Stimulated activated CD4-positive, alpha-beta T cell treated with anti-CD3 and anti-CD28 coated beads, Interleukin-12 subunit alpha, Interleukin-12 subunit beta, amount 100 ng/mL, for 48 hours (primary cell): ENCODE measurements around the gene PPM1N.

ENCODE experiments used
- DNase-seq, 3 donors: peaks; one replicate each; pipeline ENCODE4 v3.0.0-alpha.2; 2020; ENCODE audit warnings: low read depth in 2 of 3, low spot score in 1 of 3

The PPM1N gene

GRCh38 chr19:45528149-45528743 is 30.0 kb downstream of the PPM1N start:
- DNase-seq = no peak

DNA sequence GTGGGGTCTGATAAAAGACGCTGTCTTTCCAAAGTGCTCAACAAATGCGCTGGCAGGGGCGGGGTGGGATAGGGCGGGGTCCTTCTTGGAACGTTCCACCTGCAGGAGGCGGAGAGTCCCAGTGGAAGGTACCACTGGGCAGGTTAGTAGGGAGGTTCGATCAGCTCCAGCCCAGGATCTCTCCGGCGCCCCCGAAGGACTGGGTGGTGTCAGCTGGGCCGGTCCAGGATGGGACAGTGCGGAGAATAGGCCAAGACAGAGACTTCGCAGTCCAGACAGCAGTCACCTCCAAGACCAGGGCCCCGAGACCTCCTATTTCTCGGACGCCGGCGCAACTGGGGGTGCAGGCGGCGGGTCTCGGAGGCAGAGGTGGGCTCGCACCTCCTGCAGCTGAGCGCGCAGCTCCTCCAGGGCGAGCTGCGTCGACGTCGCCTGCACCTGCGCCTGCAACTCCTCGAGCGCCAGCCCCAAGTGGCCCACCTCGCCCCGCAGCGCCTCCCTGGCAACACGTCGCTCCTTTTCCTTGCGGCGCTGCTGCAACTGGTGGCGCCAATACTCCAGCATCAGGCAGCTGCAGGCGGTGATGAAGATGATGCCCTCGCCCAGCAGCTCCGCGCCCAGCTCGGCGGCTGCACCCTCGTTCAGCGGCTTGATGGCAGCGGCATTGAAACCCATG is 30.6 kb downstream of the PPM1N start:
- DNase-seq = no peak

- no peak for DNase-seq
Observed at GRCh38 chr19:45529420-45529785, 31.2 kb downstream of the PPM1N start.

- no peak for DNase-seq
Observed at GRCh38 chr19:45531349-45531748, 33.1 kb downstream of the PPM1N start.

GRCh38 chr19:45539459-45539858 is 41.2 kb downstream of the PPM1N start:
- DNase-seq = no peak

DNA sequence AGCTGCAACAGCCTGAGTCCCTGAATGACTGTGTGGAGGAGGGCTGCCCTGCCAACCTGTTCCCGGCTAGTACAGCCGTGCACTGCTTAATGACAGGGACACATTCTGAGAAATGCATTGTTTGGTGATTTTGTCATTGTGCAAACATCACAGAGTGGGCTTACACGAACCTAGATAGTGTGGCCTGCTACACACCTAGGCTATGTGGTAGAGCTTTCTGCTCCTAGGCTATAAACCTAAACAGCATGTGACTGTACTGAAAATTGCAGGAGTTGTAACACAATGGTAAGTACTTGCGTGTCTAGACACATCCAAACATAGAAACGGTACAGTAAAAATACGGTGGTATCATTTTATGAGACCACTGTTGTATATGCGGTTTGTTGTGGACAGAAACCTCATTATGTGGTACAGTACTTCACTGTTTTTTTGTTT is 44.0 kb downstream of the PPM1N start:
- no peak for DNase-seq

DNA sequence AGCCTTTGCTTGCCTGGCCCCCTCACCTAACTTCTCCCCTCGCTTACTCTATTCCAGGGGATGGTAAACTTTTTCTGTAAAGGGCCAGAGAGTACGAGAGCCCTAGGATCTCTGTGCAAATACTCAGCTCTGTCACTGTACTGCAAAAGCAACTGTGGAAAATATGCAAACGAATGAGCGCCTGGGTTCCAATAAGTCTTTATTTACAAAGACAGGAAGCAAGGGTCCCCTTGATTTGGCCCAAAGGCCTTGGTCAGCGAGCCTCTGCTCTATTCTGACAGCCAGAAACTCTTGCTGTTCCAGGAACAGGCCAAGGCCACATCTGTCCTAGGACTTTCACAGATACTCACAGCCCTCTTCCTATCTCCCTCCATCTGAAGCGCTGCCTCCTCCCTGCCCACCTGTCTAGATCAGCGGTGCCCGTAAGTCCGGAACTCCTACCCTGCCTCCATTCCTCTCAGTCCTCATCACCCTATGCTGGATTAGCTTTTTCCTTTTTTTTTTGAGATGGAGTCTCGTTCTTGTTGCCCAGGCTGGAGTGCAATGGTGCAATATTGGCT is 49.0 kb downstream of the PPM1N start:
- no peak for DNase-seq

DNA sequence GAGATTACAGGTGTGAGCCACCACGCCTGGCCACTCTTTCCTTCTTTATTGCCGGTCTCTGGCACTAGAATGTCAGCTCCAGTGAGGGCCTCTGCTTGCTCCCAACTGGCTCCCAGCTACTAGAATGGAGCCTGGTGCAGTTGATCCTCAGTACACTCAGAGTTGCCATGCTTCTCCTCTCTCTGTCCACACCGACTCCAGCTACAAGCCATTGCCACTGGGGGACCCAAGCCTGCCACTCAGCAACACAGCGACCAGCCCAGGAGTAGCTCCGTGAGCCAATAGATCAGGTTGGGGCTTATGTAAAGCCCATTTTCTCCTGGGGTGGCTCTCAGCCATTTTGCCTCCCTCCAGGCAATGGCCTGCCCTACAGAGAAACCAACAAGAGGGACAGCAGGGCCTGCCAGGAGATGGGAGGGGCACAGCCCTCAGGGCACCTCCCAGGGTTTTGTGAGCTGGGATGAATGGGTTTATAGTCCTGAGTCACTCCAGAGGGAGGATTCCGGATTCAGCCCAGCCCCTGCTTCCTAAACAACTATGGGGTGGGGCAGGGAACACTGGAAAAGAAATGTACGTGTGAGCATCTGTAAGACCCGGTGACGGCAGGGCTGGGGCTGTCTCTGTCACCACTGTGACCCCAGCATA is 49.8 kb downstream of the PPM1N start:
- DNase-seq = no peak
